HG02798 (cell line): ENCODE data around the gene TMEM115.

Experiments used
- ATAC-seq: cut with Tn5 transposase; IDR thresholded peaks from one replicate; pipeline ENCODE4 v1.9.1; 2021; ENCODE audit warnings: mild to moderate bottlenecking; ENCODE audit not compliant: unreplicated experiment, poor library complexity

TMEM115 gene

DNA sequence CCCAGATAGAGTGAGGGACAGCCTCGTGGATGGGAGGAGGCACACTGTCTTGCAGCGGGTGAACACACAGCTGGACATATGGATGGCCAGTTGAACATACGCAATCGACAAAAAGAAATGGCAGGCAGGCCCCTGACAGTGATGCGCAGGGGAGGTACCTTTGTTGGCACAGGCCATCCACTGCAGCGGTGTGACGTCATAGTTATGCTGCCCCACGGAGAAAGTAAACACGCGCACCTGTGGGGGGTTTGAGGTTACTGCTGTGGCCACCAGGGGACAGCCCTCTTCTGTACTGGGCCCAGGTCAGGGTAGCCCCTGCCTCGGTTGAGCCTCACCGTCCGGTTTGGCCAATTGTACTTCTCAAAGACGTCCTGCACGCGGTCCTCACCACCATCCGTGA is 19.4 kb upstream of the TMEM115 start:
- no peak for ATAC-seq

DNA sequence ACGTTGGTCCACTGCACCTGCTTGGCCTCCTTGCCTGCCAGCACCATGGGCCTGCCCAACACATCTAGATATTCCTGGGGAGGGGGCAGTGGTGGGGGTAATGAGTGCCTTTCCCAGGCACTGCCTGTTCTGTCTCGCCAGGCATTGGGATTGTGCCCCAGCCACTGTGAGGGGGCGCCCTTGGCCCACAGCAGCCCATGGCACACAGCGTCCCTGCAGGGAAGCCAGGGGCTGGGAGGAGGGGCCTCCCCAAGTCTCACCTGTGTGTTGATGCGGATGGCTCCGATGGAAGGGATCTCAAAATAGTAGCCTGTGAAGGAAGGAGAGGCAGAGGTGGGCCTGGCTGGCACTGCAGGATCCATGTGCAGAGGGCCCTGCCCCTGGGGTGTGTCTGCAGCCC is 18.7 kb upstream of the TMEM115 start:
- ATAC-seq = no peak

DNA sequence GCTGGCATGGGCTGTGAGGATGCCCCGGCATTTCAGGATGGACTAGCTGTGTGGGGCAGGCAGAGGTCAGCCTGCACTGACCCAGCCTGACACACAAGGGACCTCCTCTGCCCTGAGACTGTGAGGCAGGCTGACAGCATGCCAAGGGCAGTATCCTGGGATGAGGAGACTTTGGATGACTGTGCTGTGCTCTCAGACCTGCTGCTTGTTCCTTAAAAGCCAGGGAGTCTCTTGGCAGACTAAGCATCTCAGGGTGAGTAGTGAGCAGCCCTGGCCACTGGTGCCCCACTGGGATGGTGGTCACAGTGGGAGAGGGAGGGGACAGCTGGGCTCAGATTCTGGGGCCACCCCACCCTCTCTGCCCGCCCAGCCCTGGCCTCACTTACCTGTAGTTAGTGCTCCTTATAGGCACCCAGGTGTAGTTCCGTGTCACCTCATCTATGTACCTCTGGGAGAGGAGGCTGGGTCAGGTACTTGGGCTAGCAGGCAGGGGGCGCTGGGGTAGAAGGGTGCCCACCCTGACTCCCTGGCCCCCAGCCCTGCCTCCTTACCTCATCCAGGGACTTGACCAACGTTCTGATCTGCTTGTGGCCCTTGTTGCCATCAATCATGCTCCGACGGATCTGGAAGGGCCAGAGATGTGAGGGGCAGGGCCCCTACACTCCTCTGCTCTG is 16.1 kb upstream of the TMEM115 start:
- ATAC-seq = no peak

DNA sequence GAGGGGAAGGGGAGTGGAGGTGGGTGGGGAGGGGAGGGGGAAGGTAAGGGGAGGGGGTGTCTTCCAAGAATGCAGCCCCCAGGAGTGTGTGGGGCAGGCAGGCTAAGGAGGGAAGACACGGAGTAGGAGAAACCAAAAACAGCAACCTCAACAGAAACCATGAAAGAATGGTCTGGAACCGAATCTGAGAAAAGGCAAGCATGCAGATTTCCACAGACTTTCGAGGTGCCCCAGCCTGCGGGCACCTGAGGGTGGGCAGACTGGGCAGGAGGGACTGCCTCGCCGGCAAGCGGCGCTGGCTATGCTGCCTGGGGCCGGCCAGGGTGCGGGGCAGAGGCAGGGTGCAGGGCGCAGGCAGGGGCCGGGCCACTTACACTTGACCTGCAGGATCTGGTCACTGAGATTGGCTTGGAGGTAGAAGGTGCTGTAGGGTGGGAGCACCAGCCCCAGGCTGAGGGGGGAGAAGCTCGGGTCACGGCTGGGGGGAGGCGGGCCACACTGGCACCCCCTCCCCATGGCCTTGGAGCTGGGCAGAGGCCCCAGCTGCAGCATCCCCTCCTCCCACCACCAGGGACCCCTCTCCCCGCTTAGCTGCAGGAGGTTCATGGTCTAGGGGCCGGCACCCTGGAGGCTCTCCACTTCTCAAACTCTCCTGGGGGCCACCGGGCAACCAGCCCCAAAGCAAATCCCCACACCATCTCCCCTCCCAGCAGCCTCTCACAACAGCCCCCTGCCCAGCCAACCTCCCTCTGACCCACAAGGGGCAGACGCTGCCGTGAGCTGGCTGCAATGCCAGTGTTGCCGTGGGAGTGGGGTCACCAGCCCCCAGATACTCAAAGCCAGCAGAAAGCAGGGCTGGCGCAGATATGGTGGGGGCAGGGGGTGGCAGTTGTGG is 15.3 kb upstream of the TMEM115 start:
- ATAC-seq = no peak

DNA sequence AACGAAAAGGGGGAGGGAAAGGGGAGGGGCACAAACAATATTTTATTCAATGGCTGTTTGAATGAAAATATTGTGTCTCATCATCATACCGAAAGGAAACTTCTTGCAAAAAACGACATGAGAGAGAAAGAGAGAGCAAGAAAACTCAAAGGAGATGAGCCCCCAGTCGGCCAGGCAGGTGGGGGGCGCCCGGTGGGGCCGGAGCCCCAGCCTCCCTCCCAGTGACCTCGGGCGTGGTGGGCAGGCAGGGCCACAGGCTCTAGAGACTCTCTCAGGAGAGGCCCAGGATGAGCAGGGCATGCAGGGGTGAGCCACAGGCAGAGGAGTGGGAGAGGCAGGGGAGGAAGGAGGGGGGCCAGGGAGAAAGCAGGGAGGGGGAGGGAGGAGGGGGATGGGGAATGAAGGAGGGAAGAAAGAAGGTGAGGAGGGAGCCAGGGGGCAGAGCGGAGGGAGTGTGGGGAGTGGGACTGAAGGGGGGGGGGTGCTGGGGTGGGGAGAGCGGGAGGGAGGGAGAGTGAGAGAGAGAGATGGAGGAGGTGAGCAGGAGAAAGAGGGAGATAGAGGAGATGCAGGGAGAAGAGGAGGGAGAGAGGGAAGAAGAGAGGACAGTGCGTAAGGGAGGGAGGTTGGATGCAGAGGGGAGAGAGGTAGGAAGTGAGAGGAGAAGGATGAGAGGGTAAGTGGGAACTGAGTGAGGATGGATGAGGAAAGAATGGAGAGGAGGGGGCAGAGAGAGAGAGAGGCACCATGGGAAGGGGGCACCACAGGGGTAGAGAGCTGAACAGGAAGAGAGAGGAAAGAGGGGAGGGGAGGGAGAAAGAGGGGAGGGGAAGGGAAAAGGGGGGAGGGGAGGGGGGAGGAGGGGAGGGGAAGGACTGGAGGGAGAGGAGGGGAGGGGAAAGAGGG is 14.1 kb upstream of the TMEM115 start:
- no peak for ATAC-seq

DNA sequence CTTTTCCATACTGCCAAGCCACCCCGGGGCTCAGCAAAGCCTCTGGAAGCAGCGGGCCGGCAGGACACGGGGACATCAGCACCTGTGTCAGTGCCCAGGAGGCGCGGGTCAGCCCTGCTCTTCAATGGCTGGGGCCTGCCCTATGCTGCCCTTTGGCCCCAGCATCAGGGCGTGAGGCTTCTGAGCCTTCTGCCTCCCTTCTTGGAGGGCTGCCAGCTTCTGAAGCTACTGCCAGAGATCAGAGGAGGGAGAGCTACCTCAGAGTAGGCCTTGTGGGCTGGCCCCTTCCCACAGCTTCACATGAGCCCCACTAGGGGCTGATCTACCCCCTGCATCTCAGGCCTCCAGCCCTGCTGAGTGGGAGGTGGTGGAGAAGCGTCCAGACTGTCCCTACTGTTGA is 13.0 kb upstream of the TMEM115 start:
- no peak for ATAC-seq

DNA sequence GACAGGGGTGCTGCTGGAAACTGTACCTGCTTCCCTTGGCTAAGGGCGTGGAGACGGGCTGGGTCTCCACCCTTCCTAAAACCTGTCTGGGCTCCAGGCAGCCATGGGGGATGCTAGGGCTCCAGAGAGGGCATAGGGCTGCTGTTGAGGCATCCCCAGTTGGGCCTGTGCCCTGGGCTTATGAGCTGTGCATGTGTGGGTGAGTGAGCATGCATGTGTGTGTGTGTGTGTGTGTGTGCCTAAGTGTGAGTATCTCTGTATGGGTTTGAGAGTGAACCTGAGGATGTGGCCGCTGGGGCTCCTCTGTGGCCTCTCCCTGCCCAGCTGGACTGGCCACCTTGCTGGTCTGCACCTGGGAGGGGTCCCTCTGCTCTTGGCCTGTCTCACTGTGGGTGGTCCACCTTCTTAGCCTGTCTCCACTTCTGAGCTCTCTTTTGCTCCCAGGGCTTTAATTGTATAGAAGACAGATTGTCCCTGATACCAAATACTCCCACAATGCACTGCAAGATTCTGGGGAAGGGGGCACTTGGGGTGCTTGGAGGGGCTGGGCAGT is 11.9 kb upstream of the TMEM115 start:
- no peak for ATAC-seq

DNA sequence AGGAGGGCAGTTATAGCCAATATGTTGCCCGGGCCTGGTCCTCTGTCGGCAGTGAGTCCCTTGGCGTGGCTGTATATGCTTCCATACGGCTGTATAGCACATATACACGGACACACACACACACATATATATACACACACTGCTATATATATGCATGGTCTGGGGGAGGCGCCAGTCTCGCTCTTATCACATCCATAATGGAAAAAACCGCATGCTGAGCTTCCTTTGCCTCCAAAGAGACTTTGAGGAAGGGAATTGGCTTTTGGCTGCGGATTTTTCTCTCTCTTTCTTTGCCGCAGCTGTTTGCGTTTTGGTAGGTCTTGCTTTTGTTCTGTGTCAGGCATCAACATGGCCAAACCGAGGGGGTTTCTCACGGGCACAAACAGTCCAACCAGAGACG is 11.3 kb upstream of the TMEM115 start:
- ATAC-seq = no peak

DNA sequence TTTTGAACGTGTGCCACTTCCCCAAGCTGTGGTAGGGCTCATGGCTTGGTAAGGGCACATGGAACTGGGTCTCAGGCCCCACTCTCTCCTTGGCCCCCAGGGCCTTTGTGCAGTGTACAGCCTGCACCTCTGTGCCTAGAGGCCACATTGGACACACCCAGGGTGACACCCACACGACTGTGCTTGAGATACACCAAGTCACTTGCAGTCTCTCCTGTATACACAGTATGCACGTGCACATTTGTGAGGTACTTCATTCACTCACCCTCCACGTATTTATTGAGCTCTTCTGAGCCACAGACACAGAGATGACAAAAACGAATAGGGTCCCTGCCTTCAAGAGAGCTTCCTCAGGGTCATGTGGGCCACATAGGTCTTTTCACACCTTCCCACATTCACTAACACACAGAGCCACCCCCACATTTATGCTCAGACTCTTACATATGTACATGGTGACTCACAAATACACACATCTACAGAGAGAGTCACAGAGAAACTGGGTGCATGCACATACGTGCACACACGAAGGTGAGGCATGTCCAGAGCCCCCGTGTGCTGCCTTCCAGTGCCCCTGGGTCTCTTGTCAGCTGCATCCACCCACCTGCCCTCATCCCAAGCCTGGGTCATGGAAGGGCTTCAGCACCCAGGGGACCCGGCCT is 9.8 kb upstream of the TMEM115 start:
- no peak for ATAC-seq

DNA sequence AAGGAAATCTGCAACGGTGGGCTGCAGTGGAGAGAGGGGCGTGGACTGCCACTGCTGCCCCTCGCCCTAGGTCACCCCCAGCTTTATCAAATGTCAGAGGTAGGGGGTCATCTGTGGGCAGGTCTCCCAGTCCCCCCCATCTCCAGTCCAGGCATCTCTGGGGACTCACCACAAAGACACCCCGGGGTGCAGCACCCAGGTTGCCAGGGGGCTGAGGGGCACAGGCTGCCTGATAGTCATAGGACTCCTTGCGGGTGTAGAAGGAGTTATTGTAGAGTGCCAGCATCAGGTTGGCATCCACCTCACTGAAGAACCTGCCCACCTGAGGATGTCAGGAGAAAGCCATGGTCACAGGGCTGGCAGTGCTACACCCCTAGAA is 6.5 kb upstream of the TMEM115 start:
- no peak for ATAC-seq

DNA sequence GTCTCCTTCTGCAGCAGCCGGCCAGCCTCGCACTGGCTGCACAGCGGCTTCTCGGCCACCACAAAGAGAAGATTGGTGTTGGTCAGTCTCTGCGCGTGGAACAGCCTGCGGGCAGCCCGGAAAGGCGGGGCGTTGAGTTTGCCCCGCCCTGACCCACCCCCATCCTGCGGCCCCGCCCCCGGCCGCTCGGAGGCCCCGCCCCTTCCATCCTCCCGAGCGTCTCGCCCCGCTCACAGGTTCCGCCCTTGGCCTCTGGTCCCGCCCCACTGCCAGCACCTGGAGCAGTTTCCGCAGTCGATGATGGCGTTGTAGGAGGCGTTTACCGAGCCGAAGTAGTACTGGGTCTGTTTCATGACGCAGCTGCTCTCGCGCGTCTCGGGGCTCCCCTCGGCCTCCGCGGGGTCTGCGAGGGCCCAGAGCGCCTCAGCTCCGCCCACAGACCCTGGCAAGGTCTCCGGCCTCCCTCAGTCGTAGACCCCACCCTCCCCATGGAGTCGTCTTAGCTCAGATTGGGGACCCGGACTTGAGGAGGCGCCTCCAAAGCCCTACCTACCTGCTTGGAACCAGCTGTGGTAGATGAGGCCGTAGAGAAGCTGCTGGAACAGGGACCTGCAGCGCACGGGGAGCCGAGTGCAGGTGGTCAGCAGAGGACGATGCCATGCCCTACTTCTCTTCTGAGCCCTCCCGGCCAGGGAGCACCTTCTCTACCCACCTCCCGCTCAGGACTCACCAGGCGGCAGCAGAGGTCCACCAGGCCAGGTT is 5.9 kb upstream of the TMEM115 start:
- peak; percentile 83 for ATAC-seq

DNA sequence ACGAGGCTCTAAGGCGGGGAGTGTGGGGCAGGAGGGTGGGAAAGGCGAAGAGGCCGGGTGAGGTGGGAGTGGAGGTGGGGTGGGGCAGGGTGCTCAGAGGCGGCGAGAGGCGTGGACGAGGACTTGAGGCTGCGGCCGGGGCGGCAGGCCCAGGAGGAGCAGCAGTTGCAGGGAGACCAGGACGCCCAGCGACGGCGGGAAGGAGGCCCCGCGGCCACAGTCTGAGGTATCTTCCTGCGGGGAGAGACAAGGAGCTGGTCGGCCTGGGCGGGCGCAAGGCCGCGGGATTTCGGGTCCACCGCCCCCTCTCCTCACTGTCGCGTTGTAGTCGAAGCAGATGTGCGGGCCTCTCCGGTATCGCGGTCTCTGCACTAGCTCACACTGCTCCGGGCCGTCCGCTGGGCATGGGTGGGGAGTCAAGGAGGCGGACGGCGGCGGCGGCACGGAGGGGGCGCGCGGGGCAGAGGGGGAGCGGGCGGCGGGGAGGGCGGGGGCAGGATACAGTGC is 5.3 kb upstream of the TMEM115 start:
- no peak for ATAC-seq

DNA sequence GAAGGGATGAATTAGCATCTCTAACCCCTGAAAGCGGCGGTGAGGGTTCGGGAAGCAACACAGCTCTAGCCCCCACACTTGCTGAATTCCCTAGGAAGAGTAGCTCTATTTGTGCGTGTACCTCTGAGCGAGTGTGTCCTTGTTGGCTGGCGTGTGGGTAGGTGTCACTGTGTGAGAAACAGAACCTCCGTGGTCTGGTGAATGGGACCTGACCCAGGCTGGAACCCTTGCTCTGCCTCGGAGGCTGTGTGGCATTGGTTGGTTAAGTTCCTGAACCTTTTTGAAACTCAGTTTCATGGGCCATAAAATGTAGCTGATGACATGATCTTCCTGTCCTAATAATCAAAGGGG is 414 bp upstream of the TMEM115 start:
- ATAC-seq = peak; percentile 16

DNA sequence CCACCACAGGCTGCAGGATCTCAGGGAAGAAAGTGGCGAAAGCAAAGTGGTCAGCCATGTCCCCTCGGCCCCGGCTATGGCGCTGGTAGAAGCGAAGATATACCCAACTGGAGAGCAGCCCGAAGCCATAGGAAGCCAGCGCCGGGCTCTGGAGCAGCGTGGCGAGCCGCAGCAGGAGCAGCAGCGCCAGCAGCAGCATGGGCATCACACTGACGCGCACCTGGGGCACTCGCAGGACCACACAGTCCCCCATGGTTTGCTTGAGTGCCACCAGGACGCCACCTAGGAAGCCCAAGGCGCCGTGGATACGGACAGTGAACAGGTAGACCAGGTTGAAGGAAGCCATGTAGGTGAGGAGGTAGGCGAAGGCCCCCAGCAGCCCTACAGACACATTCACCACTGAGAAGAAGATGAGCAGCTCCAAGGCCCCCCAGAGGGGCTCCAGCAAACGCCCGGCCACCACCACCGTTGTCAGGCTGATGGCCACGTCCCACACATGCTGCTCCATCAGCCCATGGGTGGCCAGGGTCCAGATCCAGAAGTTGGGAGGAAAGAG is 888 bp downstream of the TMEM115 start:
- no peak for ATAC-seq

DNA sequence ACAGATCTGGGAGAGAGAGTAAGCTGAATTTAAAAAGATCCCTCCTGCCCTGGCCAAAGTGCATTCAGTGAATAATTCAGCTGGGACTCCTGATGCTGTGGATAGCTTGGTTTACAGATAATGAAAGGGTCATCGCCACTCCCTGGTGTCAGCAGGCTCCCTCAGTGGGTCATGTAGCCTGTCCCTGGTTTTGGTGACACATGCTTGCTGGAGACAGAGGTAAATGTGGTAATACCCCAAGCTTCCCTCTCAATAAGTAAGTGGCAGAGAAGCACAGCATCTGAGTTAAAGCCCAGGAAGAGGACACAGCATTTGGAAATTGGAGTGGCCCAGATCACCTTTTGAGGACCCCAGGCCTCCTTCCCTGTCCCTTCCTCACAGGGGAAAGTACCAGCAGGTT is 1.8 kb downstream of the TMEM115 start:
- ATAC-seq = no peak

DNA sequence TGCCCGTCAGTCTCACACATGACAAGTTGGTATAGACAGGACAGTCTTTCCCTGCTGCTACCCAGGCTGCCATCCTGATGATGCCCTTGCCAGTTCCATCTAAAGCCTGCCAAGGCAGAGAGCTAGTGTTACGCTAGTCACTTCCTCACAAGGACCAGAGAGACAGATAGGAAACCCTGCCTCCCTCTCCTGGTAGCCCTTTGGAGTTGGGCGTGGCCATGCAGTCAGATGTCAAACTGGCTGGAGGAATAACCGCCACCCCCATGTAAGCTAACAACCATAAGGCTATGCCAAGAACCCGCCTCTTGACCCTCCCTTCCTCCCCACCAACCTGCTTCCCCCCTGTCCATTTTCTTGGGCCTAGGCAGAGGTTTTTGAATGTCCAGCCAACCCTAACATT is 2.8 kb downstream of the TMEM115 start:
- ATAC-seq = no peak

DNA sequence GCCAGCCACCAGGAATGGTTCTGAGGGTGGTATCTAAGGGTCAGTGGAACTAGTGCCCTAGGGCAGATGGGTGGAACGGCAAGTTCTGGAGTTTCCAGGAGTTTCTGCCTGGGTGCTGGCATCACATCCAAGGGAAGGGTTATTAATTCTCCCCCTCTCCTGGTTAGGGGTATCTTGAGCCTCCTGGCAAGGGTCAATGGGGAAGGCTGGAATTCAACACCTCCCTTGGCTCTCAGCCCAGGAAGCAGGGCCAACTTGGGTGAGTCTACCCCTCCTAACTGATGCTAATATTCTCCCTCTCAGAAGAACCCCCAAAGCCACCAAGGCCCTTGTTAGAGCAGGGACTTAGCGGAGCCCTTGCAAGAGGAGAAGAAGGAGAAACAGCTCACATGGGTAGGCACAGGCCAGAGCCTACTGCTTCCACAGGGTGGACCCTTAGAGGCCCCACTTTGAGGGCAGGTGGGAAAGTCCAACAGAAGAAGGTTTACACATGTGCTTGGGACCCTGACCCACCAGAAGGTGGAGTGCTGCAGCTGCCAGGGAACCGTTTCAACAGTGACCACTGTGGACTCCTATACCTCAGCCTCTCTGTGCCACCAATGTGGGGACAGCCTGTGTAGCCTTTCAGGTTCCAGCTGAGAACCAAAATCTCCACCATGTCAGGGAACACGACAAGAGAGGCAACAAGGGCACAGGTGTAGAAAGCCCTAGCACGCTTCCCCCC is 3.3 kb downstream of the TMEM115 start:
- ATAC-seq = no peak

DNA sequence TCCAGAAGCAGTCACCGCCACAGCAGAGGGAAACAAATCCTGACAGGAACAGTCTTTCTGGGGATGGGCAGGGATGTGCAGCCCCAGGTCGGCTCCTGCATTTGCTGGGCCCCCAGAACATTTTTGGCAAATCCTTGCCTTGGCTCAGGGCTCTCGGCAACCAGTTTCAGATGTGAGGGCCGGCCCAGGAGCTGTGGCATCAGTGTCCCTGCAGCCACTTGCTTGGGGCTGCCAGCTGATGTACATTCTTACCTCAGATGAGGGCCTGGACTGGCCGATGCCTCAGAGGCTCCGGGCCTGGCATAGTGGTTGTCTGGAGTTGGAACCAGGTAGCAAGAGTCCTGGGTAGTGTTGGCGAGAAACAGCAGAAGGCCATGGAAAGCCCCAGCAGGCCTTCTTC is 4.5 kb downstream of the TMEM115 start:
- no peak for ATAC-seq
